ENCODE measurements around the gene LAMTOR1. TPM values are rescaled to one million over a fixed set of nuclear protein-coding genes. Genes with fewer than 3 reads are reported as not detected.

Gene LAMTOR1
- total and polyA plus RNA-seq, 2 of the 8 experiments (the other 6 are each of a cell fraction or from before 2014, with no cell fraction given): 82.1 to 160 TPM

DNA sequence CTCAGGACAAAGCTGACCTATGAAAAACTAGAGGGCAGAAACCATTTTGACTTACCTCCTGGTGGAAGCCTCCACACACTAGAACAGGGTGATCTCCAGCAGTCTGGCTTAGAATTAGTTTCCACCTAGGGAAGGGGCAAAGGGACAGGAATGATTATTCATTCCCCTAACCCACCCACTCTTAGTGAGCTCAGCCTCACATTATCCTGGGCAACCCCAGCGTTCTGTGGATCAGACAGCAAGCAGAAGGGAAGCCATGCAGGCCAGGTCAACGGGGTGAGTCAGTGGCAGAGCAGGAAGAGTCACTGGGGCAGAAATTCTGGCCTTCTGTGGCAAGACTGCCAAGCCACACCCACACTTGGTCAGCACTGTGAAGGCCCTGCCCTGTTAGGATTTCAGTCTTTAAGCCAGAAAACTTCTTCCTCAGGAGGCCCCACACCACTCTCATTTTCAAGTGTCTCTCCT lies 33.3 kb downstream of the LAMTOR1 start:
- H3K4me2 ChIP-seq (ENCODE audit: insufficient read depth in 1 of 2, low read depth in 2 of 2, low read length in 2 of 2): no peak overlapping the region
- no peak for TF ChIP-seq EZH2 (IDR thresholded peaks at IDR 0.05; ENCODE audit: low read depth, low read length, severe bottlenecking)
- no peak for TF ChIP-seq BRCA1 (IDR thresholded peaks at IDR 0.05; ENCODE audit: low read depth, low read length)
- TF ChIP-seq TCF12 (IDR thresholded peaks at IDR 0.05; ENCODE audit: low read depth, low read length): no peak
- TF ChIP-seq GABPA (IDR thresholded peaks at IDR 0.05; ENCODE audit: borderline replicate concordance, insufficient read depth, low read length): no peak
- no peak for TF ChIP-seq EGR1 (IDR thresholded peaks at IDR 0.05; ENCODE audit: borderline replicate concordance, low read depth, low read length)
- no peak for TF ChIP-seq POLR2A (IDR thresholded peaks at IDR 0.05; ENCODE audit: control extremely low read depth in 1 of 2, low read depth in 2 of 2, low read length in 2 of 2)
- TF ChIP-seq TBP (IDR thresholded peaks at IDR 0.05; ENCODE audit: low read depth, low read length): no peak
- TF ChIP-seq CHD2 (IDR thresholded peaks at IDR 0.05; ENCODE audit: low read length): no peak
- TF ChIP-seq TAF7 (optimal IDR thresholded peaks at IDR 0.05; ENCODE audit: borderline replicate concordance, low read depth, low read length): no peak
- TF ChIP-seq SP1 (IDR thresholded peaks at IDR 0.05; ENCODE audit: low read depth, low read length): no peak
- TF ChIP-seq KDM4A (IDR thresholded peaks at IDR 0.05; ENCODE audit: low read depth, low read length, severe bottlenecking): no peak
- TF ChIP-seq RFX5 (IDR thresholded peaks at IDR 0.05; ENCODE audit: borderline replicate concordance, low read depth, low read length): no peak
- no peak for TF ChIP-seq CBX8 (IDR thresholded peaks at IDR 0.05; ENCODE audit: borderline replicate concordance, low read depth, low read length)
- no peak for TF ChIP-seq SIX5 (IDR thresholded peaks at IDR 0.05; ENCODE audit: low read depth, low read length)

More for the DNA sequence above, 33.3 kb downstream of the LAMTOR1 start:
- peaks cover 0 to 6% (median 2%) of the 10 kb centered on the region in 4 experiments; a peak in 3 of 7 replicates for H3K4me1 ChIP-seq (replicated peaks in 1 of 4; ENCODE audit: control insufficient read depth in 3 of 4, insufficient read depth in 4 of 4, low read length in 3 of 4)
- H2BK20ac ChIP-seq (ENCODE audit: low read length): no peak overlapping the region
- no peak overlapping the region for H2AFZ ChIP-seq (ENCODE audit: low read length)
- H3K14ac ChIP-seq (ENCODE audit: insufficient read length): no peak overlapping the region
- no peak overlapping the region for H2BK5ac ChIP-seq (ENCODE audit: low read depth, low read length)
- ChIA-PET CTCF (ENCODE audit: partially characterized antibody) (interaction anchor here (0.6 to 2.3 kb wide), 5 partner anchors 10 to 69 kb away, joined by 3 to 8 read pairs (median 3); no protein-coding TSS in a partner anchor), POLR2A (ENCODE audit: partially characterized antibody) (interaction anchor here (0.6 to 2.6 kb wide), 7 partner anchors 9 to 43 kb away, joined by 3 to 8 read pairs (median 4); partner anchors contain the start of gene ANAPC15)
- no peak overlapping the region for H2AK5ac ChIP-seq (ENCODE audit: low read depth, low read length)
- H3K27me3 ChIP-seq (replicated peaks in 1 of 4; ENCODE audit: control insufficient read depth in 3 of 4, extremely low read depth in 1 of 4, insufficient read depth in 3 of 4, low read length in 3 of 4): no peaks in the 10 kb centered on the region
- no peak overlapping the region for H3K4me3 ChIP-seq (ENCODE audit: extremely low read depth in 1 of 4, insufficient read depth in 2 of 4, low read depth in 3 of 4, low read length in 4 of 4)
- no peak overlapping the region for H3K23ac ChIP-seq (ENCODE audit: insufficient read length)
- no peak overlapping the region for H4K5ac ChIP-seq (ENCODE audit: insufficient read length, low read depth, low read length)
- no peak overlapping the region for H4K91ac ChIP-seq (replicated peaks; ENCODE audit: insufficient read length, low read length)
- H3K79me1 ChIP-seq (ENCODE audit: low read depth, low read length): peaks cover 9% of the 10 kb centered on the region; the same call in 1 of the 2 replicates
- H3K23me2 ChIP-seq (ENCODE audit: low read depth, low read length): no peaks in the 10 kb centered on the region
- no peaks in the 10 kb centered on the region for H3K9me3 ChIP-seq (ENCODE audit: insufficient read depth in 2 of 2, low read depth in 1 of 2, low read length in 1 of 2)
- FAIRE-seq (no peak), DNase-seq (ENCODE audit: low read depth in 1 of 2, low spot score in 2 of 2) (no peak)
- H2BK15ac ChIP-seq (ENCODE audit: low read length): no peak overlapping the region
- H3K27ac ChIP-seq (ENCODE audit: low read depth, low read length): peak overlapping the region; percentile 46
- no peak overlapping the region for H2BK120ac ChIP-seq (replicated peaks; ENCODE audit: low read depth, low read length)
- H3K9ac ChIP-seq (replicated peaks in 1 of 4; ENCODE audit: extremely low read depth in 1 of 4, low read depth in 3 of 4, low read length in 3 of 4): no peak overlapping the region
- H2BK12ac ChIP-seq (ENCODE audit: low read depth, low read length): no peak overlapping the region
- WGBS, 2 experiments (ENCODE audit: extremely low coverage in 1 of 2, insufficient coverage in 1 of 2, insufficient read length in 1 of 2, insufficient replicate concordance in 2 of 2, low coverage in 1 of 2, low lambda C conversion rate in 2 of 2, missing lambda C conversion rate in 1 of 2): 84% methylated on average over 2 of the region's 2 CpGs; no CpG with 5 or more reads in 1 of the 2 experiments
- H3K36me3 ChIP-seq (ENCODE audit: control insufficient read depth in 2 of 4, insufficient read depth in 4 of 4, low read length in 3 of 4): peaks cover 0 to 19% (median 5%) of the 10 kb centered on the region in 4 experiments; a peak in 4 of 8 replicates
- no peak overlapping the region for H3K18ac ChIP-seq (ENCODE audit: extremely low read depth, low read length)
- no peak overlapping the region for H3K4ac ChIP-seq (replicated peaks; ENCODE audit: insufficient read length, low read depth, low read length)
- peaks cover 3 to 14% of the 10 kb centered on the region in 2 experiments for H4K20me1 ChIP-seq (replicated peaks in 1 of 2; ENCODE audit: control insufficient read depth in 1 of 2, insufficient read depth in 2 of 2, low read length in 2 of 2)
- no peak overlapping the region for H4K8ac ChIP-seq (ENCODE audit: extremely low read depth, insufficient read depth, low read length)
- no peak overlapping the region for H3K56ac ChIP-seq (replicated peaks; ENCODE audit: insufficient read length, low read depth, low read length)
- peaks cover 9 to 85% of the 10 kb centered on the region in 2 experiments for H3K79me2 ChIP-seq (ENCODE audit: control insufficient read depth in 1 of 2, insufficient read depth in 2 of 2, low read length in 2 of 2)
